Stimulated activated CD8-positive, alpha-beta memory T cell treated with anti-CD3 and anti-CD28 coated beads, Interleukin-4, amount 100 ng/mL, for 1 hour (primary cell): ENCODE results near the gene ATR.
"Not testable (repeated sequence)": the region's sequence is repeated elsewhere in the genome, so short reads cannot be mapped to it uniquely, and the experiment has no call there.

Experiments used
- DNase-seq, 2 donors: peaks; one replicate each; pipeline ENCODE4 v3.0.0-alpha.2; 2020; ENCODE audit warnings: low read depth in 2 of 2, low spot score in 1 of 2

Gene ATR

DNA sequence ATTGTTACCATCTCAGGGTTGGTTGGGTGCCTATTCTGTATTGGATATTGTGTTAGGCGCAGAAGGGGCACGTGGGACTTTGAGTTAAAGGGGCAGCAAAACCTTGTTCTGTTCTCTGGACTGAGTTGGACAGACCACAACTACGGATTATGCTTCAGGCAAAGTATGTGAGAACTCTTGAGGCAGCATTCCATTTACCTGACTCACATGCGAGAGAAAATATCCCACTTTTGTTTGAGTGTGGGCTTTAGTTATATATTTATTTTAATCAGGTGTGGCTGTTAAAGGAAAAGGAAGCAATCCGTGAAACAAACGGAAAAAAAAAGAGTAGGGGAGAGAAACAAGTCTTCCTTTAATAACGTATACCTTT lies 17.0 kb upstream of the ATR start:
- DNase-seq, result no peak

DNA sequence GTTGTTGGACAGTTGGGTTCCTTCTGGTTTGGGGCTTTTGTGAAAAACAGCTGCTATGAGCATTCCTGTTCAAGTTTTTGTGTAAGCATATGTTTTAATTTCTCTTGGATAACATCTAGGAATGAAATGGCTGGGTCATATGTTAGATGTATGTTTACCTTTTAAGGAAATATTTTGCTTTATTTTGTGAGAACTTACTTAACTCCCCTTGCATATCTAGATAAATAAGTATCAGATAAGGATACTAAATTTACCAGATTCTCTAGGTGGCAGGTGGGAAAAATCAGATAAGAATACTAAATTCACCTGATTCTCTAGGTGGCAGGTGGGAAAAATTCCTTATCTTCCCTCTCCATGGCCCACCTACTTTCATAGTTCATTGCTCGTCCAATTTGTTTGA lies 16.6 kb upstream of the ATR start:
- no peak for DNase-seq

DNA sequence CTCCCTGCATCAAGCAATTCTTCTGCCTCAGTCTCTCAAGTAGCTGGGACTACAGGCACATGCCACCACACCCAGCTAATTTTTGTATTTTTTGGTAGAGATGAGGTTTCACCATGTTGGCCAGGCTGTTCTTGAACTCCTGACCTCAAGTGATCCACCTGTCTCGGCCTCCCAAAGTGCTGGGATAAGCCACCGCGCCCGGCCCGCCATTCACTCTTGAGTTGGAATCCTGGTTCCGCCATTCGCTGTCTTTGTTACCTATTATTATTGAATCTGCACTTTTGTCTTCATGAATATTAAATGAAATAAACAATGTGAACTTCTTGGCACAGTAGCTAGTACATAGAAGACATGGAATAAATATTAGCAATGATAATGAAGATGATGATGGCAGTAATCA lies 13.7 kb upstream of the ATR start:
- DNase-seq, result not testable (repeated sequence)

DNA sequence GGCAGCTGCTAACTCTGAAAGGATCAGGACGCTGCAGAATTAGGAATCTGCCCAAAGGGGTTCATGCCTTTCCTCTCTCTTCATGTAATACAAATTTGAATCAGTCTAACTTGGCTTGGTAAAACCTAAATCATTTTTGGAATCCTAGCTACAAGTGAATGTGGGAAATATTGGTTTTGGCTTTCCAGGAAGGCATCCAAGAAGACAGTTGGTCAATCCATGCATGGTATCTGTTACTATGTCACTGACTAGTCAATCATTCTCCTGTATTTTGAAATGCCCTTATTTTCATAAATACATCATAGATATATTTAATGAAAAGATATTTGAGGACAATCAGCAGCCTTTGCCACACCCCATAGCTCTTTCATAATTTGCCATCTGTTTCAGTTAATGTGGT lies 10.2 kb upstream of the ATR start:
- no peak for DNase-seq

DNA sequence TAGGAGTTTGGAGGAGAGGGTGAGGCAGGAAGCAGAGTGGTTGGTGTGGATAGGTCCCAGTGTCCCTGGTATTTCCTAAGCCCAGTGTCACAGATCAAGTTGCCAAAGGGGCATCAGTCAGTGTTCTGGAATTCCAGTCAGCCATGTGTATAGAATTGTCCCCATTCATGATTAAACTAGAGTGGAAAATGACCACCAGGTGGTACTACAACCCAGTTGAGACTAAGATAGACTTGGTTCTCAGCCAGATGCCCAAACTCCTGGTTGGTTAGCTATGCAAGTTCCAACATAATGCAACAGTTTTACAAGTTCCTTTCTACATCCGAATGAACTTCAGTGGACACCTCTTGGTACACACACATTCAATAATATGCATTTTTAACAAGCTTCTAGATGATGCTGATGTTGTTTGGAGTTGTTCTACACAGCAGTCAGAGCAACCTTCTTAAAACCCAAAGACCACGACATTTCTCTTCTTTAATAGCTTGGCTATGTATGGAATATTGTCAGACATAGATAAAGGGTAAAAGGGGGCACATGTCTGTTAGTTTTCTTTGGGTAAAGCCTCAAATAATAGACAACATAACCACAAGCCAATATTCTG lies 8.4 kb upstream of the ATR start:
- DNase-seq, result no peak

DNA sequence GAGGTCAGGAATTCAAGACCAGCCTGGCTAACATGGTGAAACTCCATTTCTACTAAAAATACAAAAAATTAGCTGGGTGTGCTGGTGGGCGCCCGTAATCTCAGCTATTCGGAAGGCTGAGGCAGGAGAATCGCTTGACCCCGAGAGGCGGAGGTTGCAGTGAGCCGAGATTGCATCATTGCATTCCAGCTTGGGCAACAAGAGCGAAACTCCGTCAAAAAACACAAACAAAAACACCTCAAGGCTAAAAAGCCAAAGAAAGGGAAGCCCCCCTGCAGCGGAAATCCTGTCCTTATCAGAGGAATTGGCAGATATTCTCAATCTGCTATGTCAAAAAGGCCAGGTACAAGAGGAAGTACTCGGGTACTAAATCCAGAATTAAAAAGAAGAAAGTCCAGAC lies 2.5 kb upstream of the ATR start:
- not testable (repeated sequence) for DNase-seq

DNA sequence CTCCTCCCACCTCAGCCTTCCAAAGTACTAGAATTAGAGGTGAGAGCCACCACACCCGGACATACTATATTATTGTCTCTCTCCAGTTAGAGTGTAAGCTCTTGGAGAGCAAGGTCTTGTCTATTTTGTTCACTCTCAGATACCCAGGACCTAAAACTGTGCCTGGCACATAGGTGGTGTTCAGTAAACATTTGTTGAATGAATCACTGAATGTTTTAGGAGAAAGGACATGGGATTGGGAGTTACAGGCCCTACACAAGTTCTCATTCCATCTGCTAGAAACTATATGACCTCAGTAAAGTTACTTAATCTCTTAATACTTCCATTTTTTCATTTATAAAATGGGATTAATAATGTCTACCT lies 1.5 kb upstream of the ATR start:
- no peak for DNase-seq

DNA sequence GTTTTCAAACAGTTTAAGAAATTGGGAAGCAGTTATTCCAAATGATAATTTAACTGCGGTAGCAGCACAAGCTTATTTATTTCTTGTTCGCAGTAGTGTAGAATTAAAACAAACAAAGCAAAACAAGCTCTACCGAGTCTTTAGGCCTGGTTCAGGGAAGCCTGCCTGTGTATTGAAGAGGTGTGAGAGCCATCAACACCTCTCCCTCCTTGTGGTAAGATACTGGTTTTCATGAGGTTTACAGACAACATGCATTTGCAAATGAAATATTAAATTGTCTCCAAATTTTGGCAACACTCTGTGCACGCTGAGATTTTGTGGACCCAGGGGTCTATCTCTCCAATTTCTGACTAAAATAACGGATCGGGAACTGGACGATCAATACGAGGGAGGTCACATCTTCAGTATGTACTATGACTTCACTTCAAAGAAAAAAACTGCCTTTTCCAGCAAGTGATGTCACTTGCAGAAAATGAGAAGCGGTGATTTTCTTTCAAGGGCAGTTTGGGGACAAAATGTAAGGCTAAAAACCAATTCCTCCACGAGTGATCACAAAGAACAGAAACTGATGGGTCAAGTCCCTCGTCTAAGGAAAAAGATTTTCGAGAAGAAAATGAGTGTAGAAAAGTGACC lies 721 bp downstream of the ATR start:
- DNase-seq, result no peak

DNA sequence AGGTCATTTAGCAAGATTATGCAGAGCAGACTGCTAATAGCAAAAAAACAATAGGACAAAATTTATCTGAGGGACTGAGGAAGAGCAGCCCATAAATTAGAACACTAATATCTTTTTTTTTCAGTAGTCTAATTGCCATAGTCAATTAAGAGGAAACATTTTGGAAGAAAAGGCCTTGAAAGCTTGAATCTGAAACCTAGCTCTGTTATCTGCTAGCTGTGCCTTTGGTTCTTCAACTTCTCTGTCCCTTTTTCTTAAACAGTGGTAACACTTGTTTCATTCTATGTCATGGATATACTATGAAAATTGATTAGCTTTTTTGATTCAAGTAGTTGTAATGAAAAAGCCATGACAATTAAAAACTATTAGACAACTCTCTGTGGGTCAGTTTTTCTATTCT lies 1.7 kb downstream of the ATR start:
- no peak for DNase-seq

DNA sequence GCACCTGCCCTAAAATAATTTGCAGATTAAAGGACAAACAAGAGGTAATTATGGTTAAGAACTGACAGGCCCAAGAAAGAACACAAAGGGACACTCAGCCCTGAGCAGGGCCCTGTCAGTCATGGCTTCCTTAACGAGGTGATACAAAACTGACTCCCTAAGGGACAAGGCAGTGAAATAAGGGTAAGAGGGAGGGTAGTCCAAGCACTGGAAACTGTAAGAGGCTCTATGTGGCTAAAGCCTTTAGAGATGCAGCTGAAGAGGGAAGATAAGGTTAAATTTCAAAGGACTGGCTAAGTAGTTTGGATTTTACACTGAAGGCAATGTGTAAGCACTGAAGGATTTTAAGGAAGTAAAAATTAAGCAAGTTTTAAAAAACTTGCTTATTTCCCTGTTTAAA lies 3.9 kb downstream of the ATR start:
- DNase-seq, result no peak

DNA sequence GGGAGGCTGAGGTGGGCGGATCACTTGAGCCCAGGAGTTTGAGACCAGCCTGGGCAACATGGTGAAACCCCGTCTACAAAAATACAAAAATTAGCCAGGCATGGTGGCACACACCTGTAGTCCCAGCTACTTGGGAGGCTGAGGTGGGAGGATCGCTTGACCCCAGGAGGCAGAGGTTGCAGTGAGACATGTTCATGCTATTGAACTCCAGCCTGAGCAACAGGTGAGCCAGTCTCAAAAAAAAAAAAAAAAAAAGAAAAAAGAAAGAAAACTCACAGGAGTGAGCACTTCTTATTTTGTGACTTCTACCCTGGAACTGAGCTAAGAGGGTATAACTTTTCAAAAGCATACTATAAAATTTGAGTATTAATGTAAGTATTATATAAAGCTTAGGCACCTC lies 4.3 kb downstream of the ATR start:
- DNase-seq, result not testable (repeated sequence)

DNA sequence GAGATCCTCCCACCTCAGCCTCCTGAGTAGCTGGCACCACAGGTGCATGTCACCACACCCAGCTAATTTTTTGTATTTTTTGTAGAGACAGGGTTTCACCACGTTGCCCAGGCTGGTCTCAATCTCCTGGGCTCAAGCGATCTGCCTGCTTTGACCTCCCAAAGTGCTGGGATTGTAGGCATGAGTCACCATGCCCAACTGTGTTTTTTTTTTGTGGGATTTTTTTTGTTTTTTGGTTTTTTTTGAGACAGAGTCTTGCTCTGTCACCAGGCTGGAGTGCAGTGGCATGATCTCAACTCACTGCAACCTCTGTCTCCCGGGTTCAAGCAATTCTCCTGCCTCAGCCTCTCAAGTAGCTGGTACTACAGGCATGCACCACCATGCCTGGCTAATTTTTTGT lies 9.1 kb downstream of the ATR start:
- not testable (repeated sequence) for DNase-seq

DNA sequence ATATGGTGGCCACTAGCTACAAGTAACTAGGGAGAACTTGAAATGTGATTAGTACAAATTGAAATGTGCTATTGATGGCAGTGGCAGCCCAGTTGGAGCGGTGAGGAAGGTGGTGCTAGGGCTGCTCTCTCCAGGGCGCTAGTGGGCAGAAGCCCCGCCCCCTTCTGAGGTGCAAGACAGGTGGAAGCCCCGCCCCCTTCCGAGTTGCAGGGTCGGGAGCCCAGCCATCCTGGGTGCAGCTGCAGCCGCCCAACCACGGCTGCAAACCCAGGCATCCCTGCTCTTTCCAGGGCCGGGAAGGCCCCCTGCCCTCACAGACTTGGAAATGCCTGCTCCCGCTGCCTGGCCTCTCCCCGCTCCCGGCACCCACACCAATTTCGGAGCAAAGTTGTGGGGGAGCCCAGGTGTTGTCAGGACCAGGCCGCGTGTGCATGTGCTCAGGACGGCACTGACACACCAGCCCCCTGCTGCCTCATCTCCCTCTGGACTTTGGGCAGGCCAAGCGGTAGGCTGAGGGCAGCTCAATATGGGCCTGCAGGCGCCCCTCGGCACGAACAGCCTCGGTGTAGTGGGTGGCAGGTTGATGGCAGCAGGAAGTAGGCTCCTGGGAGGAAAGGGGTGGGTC lies 10.0 kb downstream of the ATR start:
- no peak for DNase-seq

DNA sequence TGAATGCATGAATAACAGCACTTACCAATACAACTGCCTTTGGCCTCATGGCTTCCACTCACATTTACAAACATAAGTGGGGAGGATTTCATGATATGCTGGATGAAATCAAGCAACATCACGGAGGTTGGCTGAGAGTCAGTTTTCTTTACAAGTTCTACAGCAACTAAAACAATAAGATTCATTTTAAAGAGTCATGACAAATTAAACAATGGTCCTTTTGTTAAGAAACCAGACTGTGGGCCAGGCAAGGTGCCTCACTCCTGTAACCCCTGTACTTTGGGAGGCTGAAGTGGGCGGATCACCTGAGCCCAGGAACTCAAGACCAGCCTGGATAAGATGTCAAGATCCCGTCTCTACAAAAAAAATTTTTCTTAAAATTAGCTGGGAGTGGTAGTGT lies 12.4 kb downstream of the ATR start:
- DNase-seq, result no peak

DNA sequence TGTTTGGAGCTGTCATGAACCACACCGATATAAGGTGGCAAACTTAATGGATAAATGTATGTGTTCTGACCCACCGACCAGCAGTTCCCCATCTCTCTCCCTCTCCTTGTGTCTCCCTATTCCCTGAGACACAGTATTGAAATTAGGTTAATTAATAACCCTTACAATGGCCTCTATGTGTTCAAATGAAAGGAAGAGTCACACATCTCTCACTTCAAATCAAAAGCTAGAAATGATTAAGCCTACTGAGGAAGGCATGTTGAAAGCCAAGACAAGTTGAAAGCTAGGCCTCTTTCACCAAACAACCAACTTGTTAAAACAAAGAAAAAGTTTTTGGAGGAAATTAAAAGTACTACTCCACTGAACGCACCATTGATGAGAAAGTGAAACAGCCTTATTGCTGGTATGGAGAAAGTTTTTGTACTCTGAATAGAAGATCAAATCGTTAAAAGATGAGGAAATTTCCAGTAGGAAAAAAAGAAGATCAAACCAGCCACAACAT lies 15.0 kb downstream of the ATR start:
- DNase-seq, result no peak

DNA sequence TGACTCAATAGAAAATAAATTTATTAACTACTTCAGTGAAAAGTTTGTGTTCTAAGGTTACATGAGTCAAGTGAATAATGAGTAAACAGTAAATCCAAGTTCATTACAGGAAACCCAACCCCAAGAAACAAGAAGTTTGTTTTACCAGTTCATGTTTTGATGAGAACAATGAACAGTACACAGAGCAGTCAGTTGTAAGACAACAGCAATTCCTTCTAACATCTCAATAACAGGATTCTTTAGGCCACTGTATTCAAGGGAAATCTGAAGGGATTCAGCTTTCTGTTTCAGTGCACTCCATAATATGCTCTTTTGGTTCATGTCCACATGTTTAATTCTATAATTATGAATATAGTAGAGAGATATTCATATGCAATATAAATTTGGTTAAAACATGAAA lies 18.4 kb downstream of the ATR start:
- DNase-seq, result no peak

DNA sequence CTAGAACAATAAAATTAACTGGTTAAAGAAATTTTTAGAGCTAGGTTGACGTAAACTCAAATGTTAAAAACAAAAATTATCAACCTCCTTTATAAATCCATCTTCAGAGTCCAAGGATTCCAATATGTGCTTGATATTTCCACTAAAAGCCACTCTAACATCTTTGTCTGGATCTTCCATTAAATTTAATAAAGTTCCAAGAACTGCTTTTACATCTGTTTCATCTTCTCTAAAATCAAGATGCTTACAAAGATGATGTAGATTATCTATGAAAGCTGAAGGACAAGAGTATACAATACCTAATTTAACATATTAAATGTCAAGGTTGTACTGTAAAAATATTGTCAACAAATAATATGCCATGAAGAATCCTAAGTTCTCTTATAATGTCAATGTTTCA lies 24.8 kb downstream of the ATR start:
- DNase-seq, result no peak

DNA sequence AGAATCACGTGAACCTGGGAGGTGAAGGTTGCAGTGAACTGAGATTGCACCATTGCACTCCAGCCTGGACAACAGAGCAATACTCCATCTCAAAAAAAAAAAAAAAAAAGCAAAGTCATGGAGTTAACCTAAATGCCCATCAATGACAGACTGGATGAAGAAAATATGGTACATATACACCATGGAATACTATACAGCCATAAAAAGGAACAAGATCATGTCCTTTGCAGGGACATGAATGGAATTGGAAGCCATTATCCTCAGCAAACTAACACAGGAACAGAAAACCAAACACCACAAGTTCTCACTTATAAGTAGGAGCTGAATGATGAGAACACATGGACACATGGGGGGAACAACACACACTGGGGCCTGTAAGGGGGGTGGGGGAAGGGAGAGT lies 26.0 kb downstream of the ATR start:
- DNase-seq, result not testable (repeated sequence)

DNA sequence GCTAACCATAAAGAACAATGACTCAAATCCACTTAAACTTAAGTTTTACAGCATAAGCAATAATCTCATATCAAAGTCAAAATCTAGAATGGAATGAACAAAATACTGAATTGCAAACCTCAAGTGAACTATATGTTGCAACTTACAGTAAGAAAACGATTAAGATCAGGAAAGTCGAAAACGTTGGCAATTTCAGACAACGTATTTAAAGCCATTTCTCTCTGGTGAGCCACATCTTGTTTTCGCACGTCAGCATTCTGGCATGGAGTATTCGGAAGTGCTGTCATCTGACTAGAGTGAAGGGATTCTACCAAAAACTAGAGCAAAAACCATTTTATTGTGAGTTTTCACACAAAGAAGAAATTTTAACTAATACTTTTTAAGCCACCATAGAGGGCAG lies 28.5 kb downstream of the ATR start:
- DNase-seq, result no peak

DNA sequence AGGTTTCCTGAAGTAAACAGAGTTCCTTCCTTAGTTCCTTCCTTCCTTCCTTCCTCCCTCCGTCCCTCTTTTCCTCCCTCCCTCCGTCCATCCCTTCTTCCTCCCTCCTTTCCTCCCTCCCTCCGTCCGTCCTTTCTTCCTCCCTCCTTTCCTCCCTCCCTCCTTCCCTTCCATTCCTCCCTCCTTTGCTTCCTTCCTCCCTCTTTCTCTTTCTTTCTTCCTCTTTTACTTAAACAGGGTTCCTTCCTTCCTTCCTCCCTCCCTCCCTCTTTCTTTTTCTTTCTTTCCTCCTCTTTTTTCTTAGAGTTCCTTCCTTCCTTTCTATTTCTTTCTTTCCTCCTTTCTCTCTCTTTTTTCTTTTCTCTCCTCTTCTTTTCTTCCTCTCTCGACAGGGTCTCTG lies 35.2 kb downstream of the ATR start:
- no peak for DNase-seq

DNA sequence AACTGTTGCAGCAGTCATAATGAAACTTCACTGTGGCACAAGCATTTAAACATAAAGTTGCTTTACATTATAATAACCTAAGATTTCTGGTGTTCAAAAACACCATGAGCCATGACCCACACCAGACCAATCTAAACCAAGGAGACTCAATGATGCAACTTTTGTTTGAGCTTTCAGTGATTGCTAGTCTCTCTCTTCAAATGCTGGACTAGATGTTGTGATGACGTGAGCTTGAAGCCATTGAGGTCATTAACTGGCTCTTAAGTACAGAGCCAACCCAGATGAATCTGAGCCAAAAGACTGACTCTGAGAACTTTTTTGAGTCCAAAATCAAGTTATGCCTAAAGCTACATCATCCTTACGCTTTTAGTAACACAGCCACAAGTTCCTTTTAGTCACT lies 36.5 kb downstream of the ATR start:
- DNase-seq, result no peak

DNA sequence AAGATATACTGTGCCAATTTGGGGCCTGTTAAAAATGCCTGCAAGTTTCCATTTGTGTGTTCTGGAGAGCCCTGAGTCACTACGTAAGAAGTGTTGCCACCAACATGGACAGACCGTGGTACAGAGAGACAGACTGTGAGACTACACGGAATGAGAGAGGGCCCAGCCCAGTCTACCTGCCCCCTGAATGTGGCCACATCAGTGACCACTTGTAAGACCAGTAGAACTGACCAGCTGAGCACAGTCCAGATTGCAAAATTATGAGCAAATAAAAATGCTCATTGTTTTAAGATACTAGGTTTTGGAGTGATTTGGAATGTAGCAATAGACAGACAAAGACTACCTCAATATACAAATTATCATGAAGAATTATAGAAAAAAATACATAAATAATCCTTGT lies 42.0 kb downstream of the ATR start:
- DNase-seq, result no peak

DNA sequence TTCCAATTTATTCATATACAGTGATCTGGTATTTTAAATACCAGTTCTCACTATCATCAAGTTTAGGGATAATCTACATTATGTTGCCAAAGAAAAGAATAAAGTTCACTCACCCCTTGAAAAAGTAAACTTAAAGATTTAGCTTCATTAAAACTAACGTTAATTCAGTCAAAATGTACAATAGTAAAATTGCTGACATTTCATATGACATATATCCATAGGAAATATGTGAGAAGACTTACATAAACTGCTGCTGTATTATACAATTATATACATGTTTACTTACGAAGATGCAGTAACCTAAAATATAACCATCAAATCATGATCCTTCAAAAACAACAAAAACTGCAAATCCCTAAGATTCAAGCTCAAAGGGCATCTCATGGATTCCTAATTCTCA lies 44.0 kb downstream of the ATR start:
- no peak for DNase-seq
